Stimulated activated CD8-positive, alpha-beta memory T cell treated with anti-CD3 and anti-CD28 coated beads, Interleukin-15, amount 100 ng/mL, for 24 hours (primary cell): ENCODE data around the gene COX20.

ENCODE experiments used
- DNase-seq: peaks from one replicate; pipeline ENCODE4 v3.0.0-alpha.2; 2020; ENCODE audit warnings: low read depth

The COX20 gene

DNA sequence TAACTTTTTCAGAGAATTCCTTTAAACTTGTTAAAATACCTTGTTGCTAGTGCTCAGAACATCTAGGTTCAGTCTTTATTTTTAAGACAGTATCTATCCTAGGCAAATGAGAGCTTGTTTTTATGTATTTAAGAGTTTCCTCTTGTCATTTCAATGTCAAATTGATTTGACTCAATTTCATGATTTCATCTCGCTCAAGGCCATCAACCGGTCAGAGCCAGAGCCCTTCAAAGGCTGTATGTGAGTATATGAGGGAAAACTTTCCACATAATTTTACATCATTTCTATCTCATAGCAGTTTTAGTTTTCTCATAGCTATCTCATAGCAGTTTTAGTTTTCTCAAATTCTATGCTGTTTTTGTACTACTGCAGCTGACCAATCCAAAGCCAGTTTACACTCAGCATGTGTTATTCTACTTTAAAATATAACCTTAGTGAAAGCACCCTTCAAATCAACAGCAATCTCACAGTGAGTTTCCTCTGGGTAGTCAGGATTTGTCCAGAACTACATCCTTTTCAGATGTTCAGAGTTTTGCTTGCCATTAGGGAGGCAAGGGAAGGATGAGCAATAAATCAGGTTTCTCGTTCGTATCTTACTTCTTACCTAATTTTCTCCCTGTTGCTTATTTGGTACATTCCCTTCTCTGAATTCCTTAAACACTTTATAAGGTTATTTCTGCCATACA, 16.2 kb downstream of the COX20 start:
- no peak for DNase-seq

DNA sequence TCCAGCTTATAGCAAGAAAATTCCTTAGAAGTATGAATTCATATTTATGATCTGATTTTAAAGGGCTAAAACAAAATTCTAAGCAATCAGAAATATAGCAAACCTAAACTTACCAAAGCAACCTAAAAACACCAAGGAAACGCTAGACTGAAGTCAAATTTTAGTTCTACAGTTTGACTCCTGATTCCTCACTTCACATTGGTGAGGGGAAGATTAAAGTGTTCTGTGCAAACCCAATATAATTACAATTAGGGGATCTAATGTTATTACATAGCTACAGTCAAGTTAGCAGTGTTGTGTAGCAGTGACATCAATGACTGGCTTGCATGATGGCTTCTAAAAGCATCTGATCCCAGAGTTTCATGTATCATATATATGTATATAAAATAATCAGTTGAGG, 17.2 kb downstream of the COX20 start:
- DNase-seq: no peak

GRCh38 chr1:244854166-244854565, 18.7 kb downstream of the COX20 start:
- DNase-seq: no peak

GRCh38 chr1:244854865-244855578, 19.6 kb downstream of the COX20 start:
- no peak for DNase-seq

DNA sequence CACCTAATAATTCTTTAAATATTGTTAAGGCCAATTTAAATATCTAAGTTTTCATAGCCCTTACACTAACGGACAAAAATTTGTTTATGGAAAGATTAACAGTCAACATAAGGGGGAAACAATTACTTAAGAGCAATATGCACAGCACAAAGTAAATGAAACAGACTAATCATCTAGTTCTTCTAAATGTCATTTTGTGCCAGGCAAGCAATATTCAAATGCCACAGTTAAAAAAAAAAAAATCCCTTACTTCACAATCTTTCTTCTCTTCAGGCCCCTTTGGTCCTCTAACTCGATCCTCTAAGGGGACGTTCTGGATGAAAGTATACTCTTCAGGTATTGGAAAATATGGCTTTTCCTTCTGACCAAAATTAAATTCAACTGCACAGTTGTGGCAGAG, 22.3 kb downstream of the COX20 start:
- DNase-seq: no peak

GRCh38 chr1:244858357-244858756, 22.9 kb downstream of the COX20 start:
- DNase-seq: no peak

DNA sequence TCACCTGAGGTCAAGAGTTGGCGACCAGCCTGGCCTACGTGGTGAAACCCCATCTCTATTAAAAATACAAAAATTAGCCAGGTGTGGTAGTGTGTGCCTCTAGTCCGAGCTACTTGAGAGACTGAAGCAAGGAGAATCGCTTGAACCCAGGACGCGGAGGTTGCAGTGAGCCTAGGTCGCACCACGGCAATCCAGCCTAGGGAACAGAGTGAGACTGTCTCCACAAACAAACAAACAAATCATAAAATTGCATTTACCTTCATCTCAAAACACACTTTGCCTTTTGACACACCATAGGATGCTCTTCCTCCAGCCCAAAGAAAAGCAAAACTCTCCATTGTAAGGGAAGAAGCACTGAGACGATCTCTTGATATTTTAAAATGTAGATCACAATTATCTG, 24.6 kb downstream of the COX20 start:
- DNase-seq: no peak

GRCh38 chr1:244860914-244861610, 25.6 kb downstream of the COX20 start:
- no peak for DNase-seq

GRCh38 chr1:244861683-244862082, 26.2 kb downstream of the COX20 start:
- DNase-seq: no peak

- DNase-seq: no peak
Measured at GRCh38 chr1:244862354-244862698, 26.9 kb downstream of the COX20 start.

GRCh38 chr1:244862699-244863490, 27.4 kb downstream of the COX20 start:
- peak; percentile 98 for DNase-seq

DNA sequence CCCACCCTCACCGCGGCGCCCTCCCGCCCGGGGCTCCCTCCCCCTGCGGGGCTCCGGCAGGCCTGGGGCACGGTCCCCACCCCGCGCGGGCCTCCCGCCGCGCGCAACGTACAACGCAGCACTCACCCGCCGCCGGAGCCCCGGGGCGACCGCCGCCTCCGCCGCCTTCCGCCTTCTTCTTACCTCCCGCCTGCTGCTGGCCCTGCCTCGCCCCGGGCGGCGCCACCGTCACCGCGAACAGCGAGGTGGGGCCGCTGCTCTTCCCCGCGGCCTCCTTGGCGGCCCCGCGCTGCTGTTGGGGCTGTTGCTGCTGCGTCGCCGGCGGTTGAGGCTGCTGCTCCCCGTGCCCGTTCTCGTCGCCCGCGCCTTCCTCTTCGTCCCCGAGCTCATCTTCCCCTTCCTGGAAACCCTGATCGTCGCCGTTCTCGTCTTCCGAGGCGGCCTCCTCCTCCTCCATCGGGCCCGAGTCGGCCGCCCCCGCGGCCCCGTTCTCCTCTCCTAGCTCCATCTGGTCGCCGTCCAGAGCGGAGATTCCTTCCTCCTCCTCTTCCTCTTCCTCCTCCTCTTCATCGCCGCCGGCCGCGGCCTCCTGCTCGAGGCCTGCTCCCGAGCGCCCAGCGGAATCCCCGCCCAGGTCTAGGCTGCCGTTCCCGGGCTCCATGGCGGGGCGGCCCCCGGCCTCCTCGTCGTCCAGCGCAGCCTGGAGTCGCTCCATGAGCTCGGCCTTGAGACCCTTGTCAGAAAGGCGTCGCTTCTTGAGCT, 28.2 kb downstream of the COX20 start:
- DNase-seq: peak; percentile 15

- DNase-seq: peak; percentile 95
Measured at GRCh38 chr1:244864253-244865027, 29.0 kb downstream of the COX20 start, which contains the start of gene HNRNPU. HNRNPU (minus strand) TSS chr1:244864543; CDS start chr1:244864307, 236 bp downstream.

DNA sequence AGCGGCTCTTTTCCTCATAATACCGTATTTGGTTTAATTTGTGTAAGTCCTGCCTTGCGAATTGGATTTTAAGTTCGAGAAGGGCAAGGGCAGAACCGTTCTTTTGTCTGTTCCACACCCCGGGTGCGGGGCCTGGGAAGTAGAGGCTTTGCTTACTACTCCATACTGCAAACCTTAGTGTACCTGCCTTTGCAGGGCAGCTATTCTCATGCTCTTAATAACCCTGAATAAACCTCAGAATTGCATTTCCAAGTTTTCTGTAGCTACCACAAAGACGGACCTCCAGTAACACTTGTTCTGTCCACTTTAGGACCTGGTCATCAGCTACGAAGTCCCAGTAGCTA, 29.5 kb downstream of the COX20 start:
- DNase-seq: no peak

GRCh38 chr1:244865820-244866219, 30.4 kb downstream of the COX20 start:
- DNase-seq: no peak

DNA sequence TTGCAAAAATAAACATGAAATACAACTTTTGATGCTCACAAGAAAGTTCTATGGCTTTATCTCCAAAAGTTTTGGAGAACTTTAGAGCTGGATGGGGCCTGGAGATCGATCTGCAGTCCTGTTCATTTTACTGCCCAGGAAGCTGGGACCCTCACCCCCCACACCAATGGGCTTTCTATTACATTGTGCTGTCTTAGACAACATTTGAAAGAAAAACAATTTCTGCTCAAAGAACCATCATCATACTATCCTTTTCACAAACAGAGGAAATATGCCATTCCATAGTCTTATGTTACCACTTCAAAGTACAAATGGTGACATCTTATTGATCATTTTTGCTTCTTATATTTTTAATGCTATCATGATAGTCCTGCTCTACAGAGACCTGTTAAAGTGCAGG, 30.9 kb downstream of the COX20 start:
- DNase-seq: no peak

DNA sequence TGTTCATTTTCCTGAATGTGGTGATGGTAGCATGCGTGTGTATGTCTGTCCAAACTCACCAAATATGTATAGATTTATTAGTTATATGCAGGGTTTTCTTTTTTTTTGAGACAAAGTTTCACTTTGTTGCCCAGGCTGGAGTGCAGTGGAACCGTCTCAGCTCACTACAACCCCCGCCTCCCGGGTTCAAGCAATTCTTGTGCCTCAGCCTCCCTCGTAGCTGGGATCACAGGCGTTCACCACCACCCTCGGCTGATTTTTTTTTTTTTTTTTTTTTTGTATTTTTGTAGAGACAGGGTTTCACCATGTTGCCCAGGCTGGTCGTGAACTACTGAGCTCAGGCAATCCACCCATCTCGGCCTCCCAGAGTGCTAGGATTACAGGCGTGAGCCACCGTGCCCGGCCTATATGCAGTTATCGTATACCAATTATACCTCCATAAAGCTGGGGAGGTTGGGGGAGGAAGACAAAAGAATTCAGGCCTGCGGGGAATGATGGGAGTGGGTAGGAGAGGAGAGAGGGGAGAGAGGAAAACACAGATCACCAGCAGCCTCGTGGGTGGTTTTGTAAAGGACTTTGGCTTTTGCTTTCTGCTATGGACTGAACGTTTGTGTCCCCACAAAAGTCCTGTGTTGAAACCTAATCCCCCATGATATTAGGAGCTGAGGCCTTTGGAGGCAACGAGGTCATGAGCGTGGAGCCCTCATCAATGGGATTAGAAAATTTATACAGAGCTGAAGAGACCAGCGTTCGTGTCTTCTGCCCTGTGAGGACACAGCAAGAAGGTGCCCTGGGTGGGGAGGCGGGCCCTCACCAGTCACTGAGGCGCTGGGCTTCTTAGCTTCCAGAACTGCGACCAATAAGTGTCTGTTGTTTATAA, 33.3 kb downstream of the COX20 start:
- DNase-seq: no peak

DNA sequence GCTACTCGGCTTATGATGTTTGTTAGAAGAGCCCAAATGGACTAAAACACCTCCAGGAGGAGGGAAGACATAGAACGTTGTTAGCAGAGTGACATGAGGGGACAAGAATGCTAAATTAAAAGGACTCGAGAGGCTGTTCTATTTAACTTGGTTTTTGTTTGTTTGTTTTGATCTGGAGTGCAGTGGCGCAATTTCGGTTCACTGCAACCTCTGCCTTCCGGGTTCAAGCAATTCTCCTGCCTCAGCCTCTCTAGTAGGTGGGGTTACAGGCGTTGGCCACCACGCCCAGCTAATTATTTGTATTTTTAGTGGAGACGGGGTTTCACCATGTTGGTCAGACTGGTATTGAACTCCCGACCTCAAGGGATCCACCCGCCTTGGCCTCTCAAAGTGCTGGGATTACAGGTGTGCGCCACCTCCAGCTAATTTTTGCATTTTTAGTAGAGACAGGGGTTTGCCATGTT, 33.9 kb downstream of the COX20 start:
- no peak for DNase-seq

DNA sequence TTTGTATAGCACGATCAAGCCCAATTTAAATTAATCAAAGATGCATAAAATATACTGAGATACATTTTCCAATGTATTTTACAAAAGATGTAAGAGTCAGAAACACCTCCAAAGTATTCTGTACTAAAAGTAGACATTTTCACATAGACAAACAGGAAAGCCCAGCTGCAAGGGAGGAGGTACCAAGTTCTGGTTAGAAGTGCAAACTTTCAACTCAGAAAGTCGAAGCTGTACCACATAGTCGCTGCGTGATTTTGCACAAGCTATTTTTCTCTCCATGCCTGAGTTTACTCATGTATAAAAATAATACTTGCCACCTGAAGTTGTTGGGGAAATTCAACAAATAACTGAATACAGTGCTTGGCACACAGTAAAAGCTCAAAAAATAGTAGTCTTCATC, 34.5 kb downstream of the COX20 start:
- no peak for DNase-seq
